Measurements from ENCODE around the gene SEC63.

The SEC63 gene

GRCh38 chr6:107827541-107827940 lies 130.5 kb downstream of the SEC63 start:
- Histone ChIP-seq H3K4me3 (ENCODE audit: low read depth, low read length) (no peak overlapping the region), H3K9me3 (ENCODE audit: control insufficient read depth, insufficient read depth, low read length) (no peaks in the 10 kb centered on the region), H3K9ac (ENCODE audit: low read depth, low read length) (no peak overlapping the region), H3K4me1 (ENCODE audit: control insufficient read depth, insufficient read depth, low read length) (no peaks in the 10 kb centered on the region), H3K36me3 (ENCODE audit: control insufficient read depth, insufficient read depth, low read length) (no peaks in the 10 kb centered on the region), H3K27me3 (ENCODE audit: control insufficient read depth, insufficient read depth, low read length) (no peaks in the 10 kb centered on the region), H3K27ac (ENCODE audit: low read depth, low read length) (no peak overlapping the region)

- Histone ChIP-seq H3K9me3 (ENCODE audit: control insufficient read depth, insufficient read depth, low read length) (no peaks in the 10 kb centered on the region), H3K4me1 (ENCODE audit: control insufficient read depth, insufficient read depth, low read length) (peaks cover 15% of the 10 kb centered on the region), H3K4me3 (ENCODE audit: low read depth, low read length) (no peak overlapping the region), H3K36me3 (ENCODE audit: control insufficient read depth, insufficient read depth, low read length) (no peaks in the 10 kb centered on the region), H3K9ac (ENCODE audit: low read depth, low read length) (no peak overlapping the region), H3K27ac (ENCODE audit: low read depth, low read length) (no peak overlapping the region), H3K27me3 (ENCODE audit: control insufficient read depth, insufficient read depth, low read length) (no peaks in the 10 kb centered on the region)
Observed at GRCh38 chr6:107823047-107823557, 134.9 kb downstream of the SEC63 start.

GRCh38 chr6:107822176-107823046 lies 135.6 kb downstream of the SEC63 start:
- no peak overlapping the region for H3K4me3 ChIP-seq (ENCODE audit: low read depth, low read length)
- H3K9ac ChIP-seq (ENCODE audit: low read depth, low read length): no peak overlapping the region
- no peaks in the 10 kb centered on the region for H3K9me3 ChIP-seq (ENCODE audit: control insufficient read depth, insufficient read depth, low read length)
- H3K36me3 ChIP-seq (ENCODE audit: control insufficient read depth, insufficient read depth, low read length): no peaks in the 10 kb centered on the region
- peaks cover 15% of the 10 kb centered on the region for H3K4me1 ChIP-seq (ENCODE audit: control insufficient read depth, insufficient read depth, low read length)
- no peaks in the 10 kb centered on the region for H3K27me3 ChIP-seq (ENCODE audit: control insufficient read depth, insufficient read depth, low read length)
- H3K27ac ChIP-seq (ENCODE audit: low read depth, low read length): no peak overlapping the region

- Histone ChIP-seq H3K4me3 (ENCODE audit: low read depth, low read length) (no peak overlapping the region), H3K27ac (ENCODE audit: low read depth, low read length) (no peak overlapping the region), H3K9me3 (ENCODE audit: control insufficient read depth, insufficient read depth, low read length) (no peaks in the 10 kb centered on the region), H3K4me1 (ENCODE audit: control insufficient read depth, insufficient read depth, low read length) (peaks cover 15% of the 10 kb centered on the region), H3K9ac (ENCODE audit: low read depth, low read length) (no peak overlapping the region), H3K36me3 (ENCODE audit: control insufficient read depth, insufficient read depth, low read length) (no peaks in the 10 kb centered on the region), H3K27me3 (ENCODE audit: control insufficient read depth, insufficient read depth, low read length) (no peaks in the 10 kb centered on the region)
Observed at GRCh38 chr6:107821591-107821990, 136.4 kb downstream of the SEC63 start.

- peaks cover 15% of the 10 kb centered on the region for H3K4me1 ChIP-seq (ENCODE audit: control insufficient read depth, insufficient read depth, low read length)
- no peaks in the 10 kb centered on the region for H3K36me3 ChIP-seq (ENCODE audit: control insufficient read depth, insufficient read depth, low read length)
- H3K4me3 ChIP-seq (ENCODE audit: low read depth, low read length): no peak overlapping the region
- H3K9me3 ChIP-seq (ENCODE audit: control insufficient read depth, insufficient read depth, low read length): no peaks in the 10 kb centered on the region
- no peak overlapping the region for H3K27ac ChIP-seq (ENCODE audit: low read depth, low read length)
- no peaks in the 10 kb centered on the region for H3K27me3 ChIP-seq (ENCODE audit: control insufficient read depth, insufficient read depth, low read length)
- H3K9ac ChIP-seq (ENCODE audit: low read depth, low read length): no peak overlapping the region
Observed at GRCh38 chr6:107820338-107821261, 137.4 kb downstream of the SEC63 start.

GRCh38 chr6:107819964-107820337 lies 138.1 kb downstream of the SEC63 start:
- Histone ChIP-seq H3K9ac (ENCODE audit: low read depth, low read length) (no peak overlapping the region), H3K27me3 (ENCODE audit: control insufficient read depth, insufficient read depth, low read length) (no peaks in the 10 kb centered on the region), H3K9me3 (ENCODE audit: control insufficient read depth, insufficient read depth, low read length) (no peaks in the 10 kb centered on the region), H3K27ac (ENCODE audit: low read depth, low read length) (no peak overlapping the region), H3K4me1 (ENCODE audit: control insufficient read depth, insufficient read depth, low read length) (peaks cover 15% of the 10 kb centered on the region), H3K36me3 (ENCODE audit: control insufficient read depth, insufficient read depth, low read length) (no peaks in the 10 kb centered on the region), H3K4me3 (ENCODE audit: low read depth, low read length) (no peak overlapping the region)

- Histone ChIP-seq H3K4me3 (ENCODE audit: low read depth, low read length) (no peak overlapping the region), H3K9ac (ENCODE audit: low read depth, low read length) (no peak overlapping the region), H3K27me3 (ENCODE audit: control insufficient read depth, insufficient read depth, low read length) (no peaks in the 10 kb centered on the region), H3K27ac (ENCODE audit: low read depth, low read length) (no peak overlapping the region), H3K9me3 (ENCODE audit: control insufficient read depth, insufficient read depth, low read length) (no peaks in the 10 kb centered on the region), H3K36me3 (ENCODE audit: control insufficient read depth, insufficient read depth, low read length) (no peaks in the 10 kb centered on the region), H3K4me1 (ENCODE audit: control insufficient read depth, insufficient read depth, low read length) (peaks cover 15% of the 10 kb centered on the region)
Observed at GRCh38 chr6:107819217-107819616, 138.8 kb downstream of the SEC63 start.

- no peaks in the 10 kb centered on the region for H3K36me3 ChIP-seq (ENCODE audit: control insufficient read depth, insufficient read depth, low read length)
- H3K4me3 ChIP-seq (ENCODE audit: low read depth, low read length): no peak overlapping the region
- H3K9me3 ChIP-seq (ENCODE audit: control insufficient read depth, insufficient read depth, low read length): no peaks in the 10 kb centered on the region
- H3K9ac ChIP-seq (ENCODE audit: low read depth, low read length): no peak overlapping the region
- H3K27me3 ChIP-seq (ENCODE audit: control insufficient read depth, insufficient read depth, low read length): no peaks in the 10 kb centered on the region
- peaks cover 15% of the 10 kb centered on the region for H3K4me1 ChIP-seq (ENCODE audit: control insufficient read depth, insufficient read depth, low read length)
- H3K27ac ChIP-seq (ENCODE audit: low read depth, low read length): no peak overlapping the region
Observed at GRCh38 chr6:107818272-107818671, 139.7 kb downstream of the SEC63 start.

- Histone ChIP-seq H3K9me3 (ENCODE audit: control insufficient read depth, insufficient read depth, low read length) (no peaks in the 10 kb centered on the region), H3K9ac (ENCODE audit: low read depth, low read length) (no peak overlapping the region), H3K27me3 (ENCODE audit: control insufficient read depth, insufficient read depth, low read length) (no peaks in the 10 kb centered on the region), H3K4me1 (ENCODE audit: control insufficient read depth, insufficient read depth, low read length) (peaks cover 15% of the 10 kb centered on the region), H3K36me3 (ENCODE audit: control insufficient read depth, insufficient read depth, low read length) (no peaks in the 10 kb centered on the region), H3K4me3 (ENCODE audit: low read depth, low read length) (no peak overlapping the region), H3K27ac (ENCODE audit: low read depth, low read length) (no peak overlapping the region)
Observed at GRCh38 chr6:107817784-107818183, 140.2 kb downstream of the SEC63 start.

Measured in HUES48 (cell line).